OCI-LY3 (cell line): ENCODE results near the gene CELF5.
"Not testable (repeated sequence)": the region's sequence is repeated elsewhere in the genome, so short reads cannot be mapped to it uniquely, and the experiment has no call there.

Source experiments
- H2AFZ ChIP-seq: fragments of 200-600, 300-600 bp; shearing (Covaris generic); 2 replicates; pipeline ENCODE4 v1.6.0; 2014; ENCODE audit warnings: antibody characterized with exemption, low read depth, low read length
- H3K27ac ChIP-seq: fragments of 200-600, 300-600 bp; sonication (generic); 2 replicates; pipeline ENCODE4 v1.5.1; 2014; ENCODE audit warnings: mild to moderate bottlenecking, low read length, moderate library complexity, mixed read lengths
- H3K27me3 ChIP-seq: fragments of 200-600, 300-600 bp; sonication (generic); 2 replicates; pipeline ENCODE4 v1.6.1; 2014; ENCODE audit warnings: low read depth, low read length, mixed read lengths
- H3K36me3 ChIP-seq: fragments of 200-600, 300-600 bp; sonication (generic); replicated peaks from 2 replicates; pipeline ENCODE3; 2014; ENCODE audit warnings: low read depth, low read length, mixed read lengths
- H3K4me1 ChIP-seq: fragments of 300-600, 200-600 bp; sonication (generic); 2 replicates; pipeline ENCODE4 v1.6.1; 2014; ENCODE audit warnings: low read length, mixed read lengths
- H3K4me2 ChIP-seq: fragments of 200-600, 300-600 bp; sonication (generic); 2 replicates; pipeline ENCODE4 v1.6.1; 2014; ENCODE audit warnings: low read length, mixed read lengths
- H3K4me3 ChIP-seq: fragments of 300-600, 200-600 bp; sonication (generic); 2 replicates; pipeline ENCODE4 v1.5.1; 2014; ENCODE audit warnings: antibody characterized with exemption, mild to moderate bottlenecking, low read length, moderate library complexity
- H3K79me2 ChIP-seq: fragments of 300-600, 200-600 bp; shearing (Covaris generic); 2 replicates; pipeline ENCODE4 v1.6.1; 2014; ENCODE audit warnings: mild to moderate bottlenecking, low read length, mixed read lengths
- H3K9ac ChIP-seq: fragments of 300-600, 200-600 bp; shearing (Covaris generic); 2 replicates; pipeline ENCODE4 v1.6.0; 2014; ENCODE audit warnings: mild to moderate bottlenecking, low read length, moderate library complexity
- H3K9me3 ChIP-seq: fragments of 200-600, 300-600 bp; shearing (Covaris generic); 2 replicates; pipeline ENCODE4 v1.6.1; 2014; ENCODE audit warnings: low read length, mixed read lengths; ENCODE audit not compliant: insufficient read depth
- H4K20me1 ChIP-seq: fragments of 200-600, 300-600 bp; sonication (generic); 2 replicates; pipeline ENCODE4 v1.6.1; 2016; ENCODE audit warnings: low read length, mixed read lengths; ENCODE audit not compliant: insufficient read depth
- EZH2phosphoT487 ChIP-seq: fragments of 200-600 bp; shearing (Covaris generic); IDR thresholded peaks from 2 replicates; pipeline ENCODE4 v1.6.1; 2018; ENCODE audit warnings: antibody characterized with exemption, mixed run types, low read depth
- TF ChIP-seq, protein P1 (sequence below): fragments of 200-600, 300-600 bp; sonication (generic); IDR thresholded peaks from 2 replicates; pipeline ENCODE4 v1.5.1; 2014; ENCODE audit warnings: antibody characterized with exemption, low read length, low read depth

Gene CELF5

GRCh38 chr19:3284759-3285646 is 60.5 kb downstream of the CELF5 start:
- H3K27me3 ChIP-seq, result peaks cover under 1% of the 10 kb centered on the region
- H3K36me3 ChIP-seq, result no peaks in the 10 kb centered on the region
- TF ChIP-seq EZH2phosphoT487, result no peak
- TF ChIP-seq, protein P1, sequence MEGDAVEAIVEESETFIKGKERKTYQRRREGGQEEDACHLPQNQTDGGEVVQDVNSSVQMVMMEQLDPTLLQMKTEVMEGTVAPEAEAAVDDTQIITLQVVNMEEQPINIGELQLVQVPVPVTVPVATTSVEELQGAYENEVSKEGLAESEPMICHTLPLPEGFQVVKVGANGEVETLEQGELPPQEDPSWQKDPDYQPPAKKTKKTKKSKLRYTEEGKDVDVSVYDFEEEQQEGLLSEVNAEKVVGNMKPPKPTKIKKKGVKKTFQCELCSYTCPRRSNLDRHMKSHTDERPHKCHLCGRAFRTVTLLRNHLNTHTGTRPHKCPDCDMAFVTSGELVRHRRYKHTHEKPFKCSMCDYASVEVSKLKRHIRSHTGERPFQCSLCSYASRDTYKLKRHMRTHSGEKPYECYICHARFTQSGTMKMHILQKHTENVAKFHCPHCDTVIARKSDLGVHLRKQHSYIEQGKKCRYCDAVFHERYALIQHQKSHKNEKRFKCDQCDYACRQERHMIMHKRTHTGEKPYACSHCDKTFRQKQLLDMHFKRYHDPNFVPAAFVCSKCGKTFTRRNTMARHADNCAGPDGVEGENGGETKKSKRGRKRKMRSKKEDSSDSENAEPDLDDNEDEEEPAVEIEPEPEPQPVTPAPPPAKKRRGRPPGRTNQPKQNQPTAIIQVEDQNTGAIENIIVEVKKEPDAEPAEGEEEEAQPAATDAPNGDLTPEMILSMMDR, result no peak
- H3K4me1 ChIP-seq, result no peaks in the 10 kb centered on the region
- H3K9me3 ChIP-seq, result no peaks in the 10 kb centered on the region
- no peak overlapping the region for H2AFZ ChIP-seq
- no peaks in the 10 kb centered on the region for H3K79me2 ChIP-seq
- H3K4me3 ChIP-seq, result no peak overlapping the region
- H3K9ac ChIP-seq, result no peak overlapping the region
- no peaks in the 10 kb centered on the region for H4K20me1 ChIP-seq
- no peak overlapping the region for H3K27ac ChIP-seq
- H3K4me2 ChIP-seq, result no peak overlapping the region

- no peaks in the 10 kb centered on the region for H3K36me3 ChIP-seq
- H3K4me3 ChIP-seq, result no peak overlapping the region
- no peak overlapping the region for H3K9ac ChIP-seq
- H4K20me1 ChIP-seq, result no peaks in the 10 kb centered on the region
- no peak overlapping the region for H3K27ac ChIP-seq
- TF ChIP-seq, protein P1, result no peak
- no peak for TF ChIP-seq EZH2phosphoT487
- H3K9me3 ChIP-seq, result no peaks in the 10 kb centered on the region
- no peaks in the 10 kb centered on the region for H3K4me1 ChIP-seq
- H3K27me3 ChIP-seq, result peaks cover 4% of the 10 kb centered on the region
- H3K4me2 ChIP-seq, result no peak overlapping the region
- no peaks in the 10 kb centered on the region for H3K79me2 ChIP-seq
- no peak overlapping the region for H2AFZ ChIP-seq
Measured at GRCh38 chr19:3285647-3286176, 61.3 kb downstream of the CELF5 start.

DNA sequence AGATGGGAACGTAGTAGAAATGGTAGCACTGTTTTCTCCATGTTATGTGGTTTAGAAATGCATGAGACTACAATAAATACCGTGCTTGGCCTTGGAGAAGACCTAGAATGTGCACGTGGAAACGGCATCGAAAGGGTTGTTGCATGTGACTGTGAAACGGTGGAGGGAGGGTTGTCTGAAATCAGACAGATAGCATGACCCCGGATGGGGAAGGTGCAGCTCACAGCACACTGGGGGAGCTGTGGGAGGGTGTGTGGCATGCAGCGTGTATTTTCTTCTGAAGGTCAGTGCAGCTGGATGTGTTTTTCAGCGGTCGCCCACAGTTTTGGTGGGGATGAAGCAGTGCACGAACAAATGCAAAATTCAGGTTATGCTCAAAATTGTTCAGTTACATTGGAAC is 63.4 kb downstream of the CELF5 start:
- no peak for TF ChIP-seq EZH2phosphoT487
- TF ChIP-seq, protein P1, result no peak
- H3K27ac ChIP-seq, result no peak overlapping the region
- H3K4me2 ChIP-seq, result no peak overlapping the region
- no peaks in the 10 kb centered on the region for H4K20me1 ChIP-seq
- H3K36me3 ChIP-seq, result no peaks in the 10 kb centered on the region
- H3K9ac ChIP-seq, result no peak overlapping the region
- H3K4me1 ChIP-seq, result no peaks in the 10 kb centered on the region
- no peaks in the 10 kb centered on the region for H3K9me3 ChIP-seq
- H3K79me2 ChIP-seq, result no peaks in the 10 kb centered on the region
- no peak overlapping the region for H3K4me3 ChIP-seq
- H3K27me3 ChIP-seq, result peaks cover 4% of the 10 kb centered on the region
- H2AFZ ChIP-seq, result no peak overlapping the region

DNA sequence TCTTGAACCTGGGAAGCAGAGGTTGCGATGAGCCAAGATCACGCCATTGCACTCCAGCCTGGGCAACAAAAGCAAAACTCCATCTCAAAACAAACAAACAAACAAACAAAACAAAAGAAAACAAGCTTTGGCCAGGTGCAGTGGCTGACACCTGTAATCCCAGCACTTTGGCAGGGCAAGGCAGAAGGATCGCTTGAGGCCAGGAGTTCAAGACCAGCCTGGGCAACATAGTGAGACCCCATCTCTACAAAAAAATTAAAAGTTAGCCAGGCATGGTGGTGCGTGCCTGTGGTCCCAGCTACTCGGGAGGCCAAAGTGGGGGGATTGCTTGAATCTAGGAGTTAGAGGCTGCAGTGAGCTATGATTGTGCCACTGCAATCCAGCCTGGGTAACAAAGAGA is 64.0 kb downstream of the CELF5 start:
- H3K4me1 ChIP-seq, H3K9me3 ChIP-seq, H2AFZ ChIP-seq, H3K27me3 ChIP-seq, H3K79me2 ChIP-seq, H3K9ac ChIP-seq, H3K27ac ChIP-seq, H3K36me3 ChIP-seq, H3K4me2 ChIP-seq, H4K20me1 ChIP-seq, H3K4me3 ChIP-seq: not testable (repeated sequence)
